Heart left ventricle (tissue), 13 donors: ENCODE measurements around the gene CHST11.

Experiments used
- CTCF ChIP-seq, 12 donors: fragments of 200-600 bp; sonication (generic) in 4 of 12; IDR thresholded peaks; one replicate each; pipeline versions ENCODE4 v1.5.0 to v1.8.0; 2018 to 2022; ENCODE audit warnings: antibody characterized with exemption in 12 of 12, mild to moderate bottlenecking in 5 of 12
- POLR2A ChIP-seq, 2 donors: fragments of 450-650 bp; IDR thresholded peaks; one replicate each; pipeline ENCODE4 v1.6.1; 2017; ENCODE audit warnings: antibody characterized with exemption in 2 of 2, mild to moderate bottlenecking in 2 of 2, moderate library complexity in 2 of 2
- donor health status: ischemic (EF 13 %, LVEDD 7.1; RV severe dilation, severe dysfunction).
- donor health status: DM: no; HTN: yes; CAD: no.
- donor health status: DM: no; HTN: no; CAD: no.
- donor health status: ischemic (EF 25% LVEDD 6.9; RV normal size, moderate dysfunction).
- donor health status: ischemic (EF 25% LVEDD 5.7; RV mildly dilated, moderate dysfunction).
- donor health status: ischemic (EF 35%, LVEDD 5.7; RV mildly dilated, moderate dysfunction).
- donor health status: nonischemic (EF 11% LVEDD 7.7; RV severe dilation, severe dysfunction).
- donor health status: DM: yes; HTN: yes; CAD: no.
- donor health status: PGD.
- donor health status: ischemic (EF 29% LVEDD 5.4; RV normal size, mild dysfunction).
- donor health status: nonischemic (EF 23%, LVEDD 6.1; RV moderate dilation, normal function).

- no peak for TF ChIP-seq CTCF (IDR thresholded peaks at IDR 0.05)
- no peak for TF ChIP-seq POLR2A (IDR thresholded peaks at IDR 0.05)
Measured at GRCh38 chr12:104622928-104623327, 166.2 kb downstream of the CHST11 start.
